ENCODE results near the gene TMEM88. TPM values are rescaled to one million over a fixed set of nuclear protein-coding genes. Genes with fewer than 3 reads are reported as not detected.

TMEM88 gene
- total RNA-seq, 1 experiment from 2014 or later = not detected

DNA sequence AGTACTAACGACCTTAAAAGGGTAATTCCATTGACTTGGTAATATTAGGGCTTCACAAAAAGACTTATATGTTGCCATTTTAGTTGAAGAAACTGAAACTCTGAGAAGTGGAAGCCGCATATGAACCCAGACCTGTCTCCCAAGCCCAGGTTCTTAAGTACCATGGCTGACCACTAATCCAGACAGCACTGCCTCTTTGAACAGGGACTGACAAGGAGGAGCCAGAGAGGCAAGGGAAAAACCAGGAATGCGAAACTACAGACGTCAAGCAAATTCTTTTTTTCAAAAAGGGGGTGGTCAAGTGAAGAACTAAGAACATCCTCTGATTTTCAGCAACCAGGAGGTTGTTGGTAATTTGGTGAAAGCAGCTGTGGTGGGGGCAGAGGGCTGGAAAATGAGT is 18.2 kb downstream of the TMEM88 start:
- DNase-seq (ENCODE audit: low read depth) = no peak
- in situ Hi-C loops (cut with HindIII; ENCODE audit: low pct_unique_long_range_greater_than_20kb, low sequenced_read_pairs) = no loop called here

DNA sequence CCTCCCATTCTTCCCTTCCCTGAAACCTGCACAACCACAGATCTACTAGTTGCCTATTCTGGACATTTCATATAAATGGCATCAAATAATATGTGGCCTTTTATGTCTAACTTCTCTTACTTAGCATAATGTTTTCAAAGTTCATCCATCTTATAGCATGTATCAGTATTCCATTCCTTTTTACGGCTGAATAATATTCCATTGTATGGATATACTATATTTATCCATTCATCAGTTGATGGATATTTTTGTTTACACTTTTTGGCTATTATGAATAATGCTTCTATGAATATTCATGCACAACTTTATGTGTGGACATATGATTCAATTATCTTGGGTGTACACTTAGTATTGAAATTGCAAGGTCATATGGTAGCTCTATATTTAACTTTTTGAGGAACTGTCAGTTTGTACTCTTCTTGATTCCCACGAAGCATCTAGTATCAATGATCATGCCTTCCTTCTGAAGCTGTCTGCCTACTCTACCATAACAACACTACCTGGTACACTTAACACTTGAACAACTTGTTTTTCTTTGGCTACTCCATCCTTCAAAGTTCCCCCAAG is 21.0 kb downstream of the TMEM88 start:
- no peak for DNase-seq (ENCODE audit: low read depth)
- in situ Hi-C loops (cut with HindIII; ENCODE audit: low pct_unique_long_range_greater_than_20kb, low sequenced_read_pairs) = no loop called here

- DNase-seq (ENCODE audit: low read depth) = no peak
- in situ Hi-C loops (cut with HindIII; ENCODE audit: low pct_unique_long_range_greater_than_20kb, low sequenced_read_pairs) = no loop called here
Measured at GRCh38 chr17:7878234-7878633, 23.4 kb downstream of the TMEM88 start.

- no peak for DNase-seq (ENCODE audit: low read depth)
Measured at GRCh38 chr17:7880076-7880868, 25.4 kb downstream of the TMEM88 start.

GRCh38 chr17:7881276-7882054 is 26.6 kb downstream of the TMEM88 start:
- in situ Hi-C loops (cut with HindIII; ENCODE audit: low pct_unique_long_range_greater_than_20kb, low sequenced_read_pairs) = no loop called here
- DNase-seq (ENCODE audit: low read depth) = no peak

More at GRCh38 chr17:7880076-7880868, 25.4 kb downstream of the TMEM88 start:
- in situ Hi-C loops (cut with HindIII; ENCODE audit: low pct_unique_long_range_greater_than_20kb, low sequenced_read_pairs) = no loop called here

DNA sequence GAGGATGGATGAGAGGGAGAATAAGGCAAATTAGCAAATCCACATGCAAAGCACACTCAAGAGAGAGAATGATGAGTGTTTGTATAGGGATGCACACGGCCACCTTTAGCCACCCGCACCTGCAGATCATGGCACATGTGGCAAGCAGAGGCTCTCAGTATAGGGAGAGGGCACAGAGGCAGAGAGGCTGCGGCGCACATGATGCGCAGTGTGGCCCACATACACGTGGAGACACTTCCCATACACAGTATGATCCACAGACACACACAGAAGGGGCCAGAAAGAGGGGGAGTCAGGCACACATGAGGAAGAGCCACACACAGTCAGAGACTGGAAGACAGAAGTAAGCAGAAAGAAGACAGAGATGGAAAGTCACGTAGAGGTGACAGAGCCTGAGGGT is 27.2 kb downstream of the TMEM88 start:
- no peak for DNase-seq (ENCODE audit: low read depth)
- in situ Hi-C loops (cut with HindIII; ENCODE audit: low pct_unique_long_range_greater_than_20kb, low sequenced_read_pairs) = no loop called here

GRCh38 chr17:7882629-7883028 is 27.8 kb downstream of the TMEM88 start:
- no peak for DNase-seq (ENCODE audit: low read depth)
- in situ Hi-C loops (cut with HindIII; ENCODE audit: low pct_unique_long_range_greater_than_20kb, low sequenced_read_pairs) = no loop called here

DNA sequence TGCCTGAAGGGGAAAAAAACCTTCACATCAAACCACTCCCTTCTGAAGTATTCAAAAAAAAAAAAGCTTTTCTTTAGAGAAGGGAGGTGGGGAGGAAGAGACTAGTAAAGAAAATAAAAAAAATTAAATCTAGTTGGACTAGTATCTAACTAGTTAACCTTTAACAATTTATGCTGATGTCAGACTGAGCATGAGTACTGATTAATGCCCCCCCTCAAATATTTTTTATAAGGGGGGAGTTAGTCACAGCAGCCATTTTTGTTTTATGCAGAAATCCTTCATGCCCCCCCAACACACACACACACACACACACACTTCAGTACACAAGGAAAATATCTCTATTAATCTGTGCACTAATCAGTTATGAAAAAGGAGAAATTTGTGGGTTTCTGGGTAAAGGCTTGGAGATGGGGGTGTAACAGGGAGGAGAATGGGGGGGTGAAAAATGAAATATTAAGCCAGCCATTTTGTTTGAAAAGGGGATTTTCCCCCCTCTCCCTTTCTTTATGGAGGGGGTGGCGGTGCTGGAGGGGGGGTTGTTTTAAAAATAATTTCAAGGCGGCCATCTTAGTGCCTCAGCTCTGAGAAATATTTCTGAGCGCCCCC is 29.0 kb downstream of the TMEM88 start:
- in situ Hi-C loops (cut with HindIII; ENCODE audit: low pct_unique_long_range_greater_than_20kb, low sequenced_read_pairs) = no loop called here
- peak; percentile 67 for DNase-seq (ENCODE audit: low read depth)

DNA sequence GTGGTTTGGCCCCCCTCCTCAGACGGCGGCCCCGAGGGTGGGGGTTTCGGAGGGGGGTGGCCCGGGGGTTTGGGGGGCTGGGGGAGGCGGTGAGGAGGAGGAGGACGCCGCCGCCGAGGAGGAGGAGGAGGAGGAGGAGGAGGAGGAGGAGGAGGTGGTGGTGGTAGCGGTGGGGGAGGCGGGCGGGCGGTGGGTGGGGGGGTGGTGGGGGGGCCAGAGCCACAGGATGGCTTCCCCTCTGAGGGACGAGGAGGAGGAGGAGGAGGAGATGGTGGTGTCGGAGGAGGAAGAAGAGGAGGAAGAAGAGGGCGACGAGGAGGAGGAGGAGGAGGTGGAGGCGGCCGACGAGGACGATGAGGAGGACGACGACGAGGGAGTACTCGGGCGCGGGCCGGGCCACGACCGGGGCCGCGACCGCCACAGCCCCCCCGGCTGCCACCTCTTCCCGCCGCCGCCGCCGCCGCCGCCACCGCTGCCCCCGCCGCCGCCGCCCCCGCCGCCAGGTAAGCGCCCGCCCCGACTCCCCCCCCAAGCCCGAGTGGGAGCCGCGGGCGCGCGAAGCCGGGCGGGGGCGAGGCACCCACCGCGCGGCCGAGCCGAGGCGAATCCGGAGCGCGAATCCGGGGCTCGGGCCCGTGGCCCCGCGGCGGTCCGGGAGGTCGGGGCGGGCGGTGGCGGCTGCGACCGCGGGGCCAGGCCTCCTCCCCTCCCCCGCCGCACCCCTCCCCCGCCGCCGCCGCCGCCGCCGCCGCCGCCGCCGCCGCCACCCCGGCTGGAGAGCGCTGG is 29.9 kb downstream of the TMEM88 start:
- in situ Hi-C loops (cut with HindIII; ENCODE audit: low pct_unique_long_range_greater_than_20kb, low sequenced_read_pairs) = no loop called here
- no peak for DNase-seq (ENCODE audit: low read depth)

DNA sequence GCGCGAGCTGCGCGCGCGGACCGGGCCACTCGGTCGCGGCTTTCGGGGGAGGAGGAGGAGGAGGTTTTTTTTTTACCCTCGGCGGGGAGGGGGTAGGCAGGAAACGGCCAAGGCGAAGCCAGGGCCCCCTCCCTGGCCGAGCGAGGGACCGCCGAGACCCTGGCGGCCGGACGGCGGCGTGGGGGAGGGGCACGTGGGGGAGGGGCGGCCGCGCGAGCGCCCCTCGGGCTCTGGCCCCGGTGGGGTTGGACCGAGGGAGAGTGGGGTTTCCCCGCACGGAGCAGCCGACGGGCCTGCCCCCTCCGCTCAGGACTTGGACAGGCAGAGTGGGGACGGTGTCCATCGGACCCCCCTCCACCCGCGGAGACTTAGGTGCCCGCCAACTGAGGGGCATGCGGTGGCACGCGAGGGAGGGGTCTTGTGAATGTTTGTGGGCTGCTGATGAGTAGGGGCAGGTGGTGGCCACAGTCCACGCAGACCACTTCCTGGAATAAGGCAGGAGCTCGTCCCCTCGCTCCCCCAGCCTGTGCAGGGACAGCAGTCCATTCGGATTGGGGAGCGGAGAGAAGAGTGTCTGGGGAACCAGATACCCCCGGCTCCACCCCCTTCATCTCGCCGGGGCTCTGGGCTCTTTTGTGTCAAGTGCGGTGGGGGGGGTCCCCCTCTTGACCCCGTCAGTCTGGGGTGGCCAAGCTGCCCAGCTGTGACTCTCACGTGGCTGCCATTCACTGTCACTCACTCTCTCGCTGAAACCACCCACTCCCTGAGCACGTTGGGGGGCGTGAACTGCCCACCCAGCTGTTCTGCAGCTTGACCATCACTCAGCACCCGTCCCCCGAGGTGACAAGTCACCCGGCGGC is 30.7 kb downstream of the TMEM88 start:
- DNase-seq (ENCODE audit: low read depth) = peak; percentile 70
- in situ Hi-C loops (cut with HindIII; ENCODE audit: low pct_unique_long_range_greater_than_20kb, low sequenced_read_pairs) = no loop called here

DNA sequence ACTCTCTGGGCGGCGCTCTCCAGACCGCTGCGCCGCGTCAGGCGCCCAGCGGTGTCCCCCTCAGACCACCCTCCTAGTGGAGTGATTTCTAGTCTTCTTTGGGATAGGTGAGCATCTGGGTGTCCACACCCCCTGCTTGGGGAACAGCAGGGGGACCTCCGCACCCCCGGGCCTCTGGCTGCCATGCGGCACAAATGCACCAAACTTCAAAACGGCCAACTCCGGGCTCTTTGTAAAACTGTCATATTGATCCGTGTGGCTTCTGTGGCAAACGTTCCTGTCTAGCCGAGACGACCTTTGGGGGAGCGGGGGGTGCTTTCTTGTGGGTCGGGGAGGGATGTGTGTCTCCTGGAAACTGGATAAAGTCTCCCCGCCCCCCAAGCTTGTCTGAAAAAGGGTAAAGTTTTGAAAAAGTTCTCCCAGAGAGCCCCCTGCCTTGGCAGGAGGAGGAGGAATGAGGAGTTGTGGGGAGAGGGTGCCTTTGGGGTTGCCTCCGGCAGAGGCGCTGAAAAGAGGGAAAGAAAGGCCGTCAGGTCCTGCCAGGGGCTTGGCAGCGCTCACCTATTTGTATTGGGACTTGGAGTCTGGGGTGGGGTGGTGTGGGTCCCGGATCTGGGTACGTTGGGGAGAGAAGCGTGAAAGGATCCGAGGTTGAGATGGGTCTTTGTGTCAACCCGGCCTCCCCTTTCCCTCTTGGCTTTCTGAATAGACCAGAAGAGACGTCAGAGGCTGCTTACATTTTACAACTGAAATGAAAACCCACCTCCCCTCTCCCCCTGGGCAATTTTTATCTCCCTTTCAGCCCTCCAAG is 31.6 kb downstream of the TMEM88 start:
- peak; percentile 18 for DNase-seq (ENCODE audit: low read depth)
- in situ Hi-C loops (cut with HindIII; ENCODE audit: low pct_unique_long_range_greater_than_20kb, low sequenced_read_pairs) = no loop called here

GRCh38 chr17:7887038-7887481 is 32.2 kb downstream of the TMEM88 start:
- in situ Hi-C loops (cut with HindIII; ENCODE audit: low pct_unique_long_range_greater_than_20kb, low sequenced_read_pairs) = no loop called here
- DNase-seq (ENCODE audit: low read depth) = no peak

DNA sequence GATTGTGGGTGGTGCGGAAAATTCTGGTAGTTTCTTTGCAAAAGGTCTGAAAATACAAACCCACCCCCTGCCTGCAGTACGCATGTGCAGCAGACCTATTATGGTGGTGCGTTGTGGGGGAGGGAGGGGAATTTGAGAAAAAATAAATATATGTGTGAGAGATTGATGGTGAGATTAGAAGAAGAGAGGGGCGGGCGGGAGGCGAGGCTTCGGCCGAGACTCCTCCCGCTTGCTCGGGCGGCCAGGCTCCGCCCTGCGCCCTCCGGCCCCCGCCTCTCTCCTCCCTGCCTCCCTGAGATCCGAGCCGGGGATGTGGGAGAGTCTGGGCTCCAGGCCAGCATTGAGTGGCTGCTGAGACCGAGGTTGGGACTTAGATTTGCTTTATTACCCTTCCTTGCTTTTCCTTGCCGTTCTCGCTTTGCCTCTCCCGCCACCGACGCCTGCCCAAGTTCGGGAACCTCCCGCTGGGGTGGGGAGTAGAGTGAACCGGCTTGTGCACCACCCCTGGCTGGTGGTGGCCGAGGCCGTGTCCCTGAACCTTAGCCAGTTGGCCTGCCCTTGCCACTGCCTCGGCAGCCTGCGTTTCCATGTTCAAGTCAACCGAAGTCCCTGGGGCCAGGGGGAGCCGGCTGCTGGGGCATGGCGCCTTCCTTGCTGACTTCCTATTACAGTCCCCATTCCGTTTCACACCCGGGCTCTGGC is 32.8 kb downstream of the TMEM88 start:
- DNase-seq (ENCODE audit: low read depth) = peak; percentile 97
- in situ Hi-C loops (cut with HindIII; ENCODE audit: low pct_unique_long_range_greater_than_20kb, low sequenced_read_pairs) = no loop called here

GRCh38 chr17:7888184-7888920 is 33.5 kb downstream of the TMEM88 start, which contains the start of gene CHD3:
Gene CHD3 (plus strand): TSS chr17:7888789. CDS start chr17:7889001, 212 bp downstream.
- no peak for DNase-seq (ENCODE audit: low read depth)
- in situ Hi-C loops (cut with HindIII; ENCODE audit: low pct_unique_long_range_greater_than_20kb, low sequenced_read_pairs) = no loop called here

Data from Caki2 (cell line).